Stomach smooth muscle (tissue), 2 donors: ENCODE results near the gene CNFN.

Experiments used
- H3K27ac ChIP-seq: one replicate; pipeline ENCODE4 v1.7.0; 2013; ENCODE audit warnings: mild to moderate bottlenecking, low read length, inconsistent platforms
- H3K27me3 ChIP-seq, 2 donors: one replicate each; pipeline ENCODE4 v1.7.0; 2013; ENCODE audit warnings: low read length in 2 of 2; ENCODE audit not compliant: insufficient read depth in 2 of 2, control insufficient read depth in 1 of 2
- H3K36me3 ChIP-seq, 2 donors: one replicate each; pipeline ENCODE4 v1.7.0; 2013; ENCODE audit warnings: low read length in 2 of 2; ENCODE audit not compliant: control insufficient read depth in 2 of 2, insufficient read depth in 2 of 2
- H3K4me1 ChIP-seq: one replicate; pipeline ENCODE4 v1.7.0; 2013; ENCODE audit warnings: low read length; ENCODE audit not compliant: control insufficient read depth, insufficient read depth
- H3K4me3 ChIP-seq, 2 donors: one replicate each; pipeline ENCODE4 v1.7.0; 2013; ENCODE audit warnings: low read length in 2 of 2
- H3K9ac ChIP-seq, 2 donors: one replicate each; pipeline ENCODE4 v1.7.0; 2013; ENCODE audit warnings: low read length in 2 of 2, mild to moderate bottlenecking in 1 of 2
- H3K9me3 ChIP-seq, 2 donors: one replicate each; pipeline ENCODE4 v1.7.0; 2013; ENCODE audit warnings: low read length in 2 of 2; ENCODE audit not compliant: control insufficient read depth in 2 of 2
- donor health status: healthy.
- donor health status: Pancreatic carcinoma.

The CNFN gene, protein sequence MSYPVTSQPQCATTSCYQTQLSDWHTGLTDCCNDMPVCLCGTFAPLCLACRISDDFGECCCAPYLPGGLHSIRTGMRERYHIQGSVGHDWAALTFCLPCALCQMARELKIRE

GRCh38 chr19:42389899-42390298, at the start of gene CNFN:
TSS of gene CNFN (minus strand) at chr19:42390297. CDS start at chr19:42389037, 1,260 bp downstream.
- Histone ChIP-seq H3K9me3 (no peaks in the 10 kb centered on the region), H3K27ac (no peak within 1 kb of the TSS), H3K4me3 (no peak within 1 kb of the TSS), H3K9ac (no peak within 1 kb of the TSS), H3K36me3 (no peaks in the 10 kb centered on the region), H3K27me3 (peaks cover 30 to 37% of the 10 kb centered on the region in 2 donors), H3K4me1 (peaks cover 7% of the 10 kb centered on the region)

GRCh38 chr19:42436006-42436405, 45.9 kb upstream of the CNFN start:
- Histone ChIP-seq H3K27me3 (no peaks in the 10 kb centered on the region), H3K36me3 (no peaks in the 10 kb centered on the region), H3K9me3 (no peaks in the 10 kb centered on the region), H3K27ac (no peak overlapping the region), H3K9ac (no peak overlapping the region), H3K4me1 (peaks cover 4% of the 10 kb centered on the region), H3K4me3 (no peak overlapping the region)

DNA sequence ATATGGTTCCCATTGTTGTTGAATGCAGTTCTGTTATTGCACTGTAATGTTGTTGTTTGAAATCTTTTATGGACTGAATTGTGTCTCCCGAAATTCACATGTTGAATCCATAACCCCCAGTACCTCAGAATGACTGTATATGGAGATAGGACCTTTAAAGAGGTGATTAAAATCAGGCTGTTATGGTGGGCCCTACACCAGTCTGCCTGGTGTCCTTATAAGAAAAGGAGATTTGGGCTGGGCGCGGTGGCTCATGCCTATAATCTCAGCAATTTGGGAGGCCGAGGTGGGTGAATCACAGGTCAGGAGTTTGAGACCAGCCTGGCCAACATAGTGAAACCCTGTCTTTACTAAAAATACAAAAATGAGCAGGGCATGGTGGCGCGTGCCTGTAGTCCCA, 45.2 kb upstream of the CNFN start:
- no peak overlapping the region for H3K27ac ChIP-seq
- no peaks in the 10 kb centered on the region for H3K27me3 ChIP-seq
- H3K36me3 ChIP-seq: no peaks in the 10 kb centered on the region
- no peak overlapping the region for H3K4me3 ChIP-seq
- no peak overlapping the region for H3K9ac ChIP-seq
- H3K4me1 ChIP-seq: peaks cover 4% of the 10 kb centered on the region
- no peaks in the 10 kb centered on the region for H3K9me3 ChIP-seq

DNA sequence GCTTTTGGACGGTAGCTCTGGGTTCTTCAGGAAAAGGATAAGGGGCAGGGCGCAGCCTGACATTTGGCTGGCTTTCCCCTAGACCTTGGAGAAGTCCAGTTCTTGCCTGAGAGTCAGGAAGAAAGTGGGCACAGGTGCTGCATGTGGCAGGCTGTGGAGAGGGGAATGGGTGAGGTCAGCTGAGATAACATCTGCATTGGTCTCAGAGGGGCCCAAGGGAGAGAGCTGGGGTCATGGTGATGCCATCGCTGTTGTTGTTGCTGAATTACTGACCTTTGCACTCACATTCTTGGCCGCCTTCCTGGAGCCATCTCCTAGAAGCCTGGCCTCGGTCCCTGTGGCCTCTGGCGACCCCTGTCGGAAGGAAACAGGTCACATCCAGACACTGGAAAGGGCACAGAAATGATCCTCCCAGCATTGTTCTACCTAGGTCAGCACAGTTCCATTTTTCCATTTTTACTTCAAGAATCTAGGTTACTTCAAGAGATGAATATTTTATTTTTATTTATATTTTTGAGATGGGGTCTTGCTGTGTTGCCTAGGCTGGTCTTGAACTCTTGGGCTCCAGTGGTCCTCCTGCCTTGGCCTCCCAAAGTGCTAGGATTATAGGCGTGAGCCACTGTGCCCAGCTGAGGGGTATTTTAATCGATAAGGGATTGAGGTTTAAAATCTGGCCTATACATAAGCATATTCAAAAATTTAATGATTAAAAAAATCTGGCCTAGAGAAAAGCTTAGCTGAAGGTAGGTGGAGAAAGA, 43.6 kb upstream of the CNFN start:
- H3K9me3 ChIP-seq: no peaks in the 10 kb centered on the region
- H3K27ac ChIP-seq: no peak overlapping the region
- H3K4me1 ChIP-seq: peaks cover 4% of the 10 kb centered on the region
- H3K36me3 ChIP-seq: no peaks in the 10 kb centered on the region
- no peaks in the 10 kb centered on the region for H3K27me3 ChIP-seq
- no peak overlapping the region for H3K9ac ChIP-seq
- H3K4me3 ChIP-seq: no peak overlapping the region

DNA sequence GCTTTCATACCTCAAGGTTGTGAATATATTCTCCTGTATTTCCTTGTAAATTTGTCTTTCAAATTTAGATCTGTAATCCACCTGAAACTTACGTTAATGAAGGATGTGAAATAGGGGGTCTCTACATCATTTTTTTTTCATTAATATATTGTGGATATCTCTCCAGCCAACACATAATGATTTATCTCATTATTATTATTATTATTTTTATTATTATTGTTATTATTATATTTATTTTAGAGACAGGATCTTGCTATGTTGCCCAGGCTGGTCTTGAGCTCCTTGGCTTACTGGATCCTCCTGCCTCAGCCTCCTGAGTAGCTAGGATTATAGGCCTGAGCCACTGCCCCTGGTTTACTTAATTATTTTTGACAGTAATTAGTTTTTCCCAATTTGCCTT, 41.4 kb upstream of the CNFN start:
- no peaks in the 10 kb centered on the region for H3K27me3 ChIP-seq
- H3K36me3 ChIP-seq: no peaks in the 10 kb centered on the region
- peaks cover 6% of the 10 kb centered on the region for H3K4me1 ChIP-seq
- H3K4me3 ChIP-seq: no peak overlapping the region
- no peak overlapping the region for H3K9ac ChIP-seq
- H3K9me3 ChIP-seq: no peaks in the 10 kb centered on the region
- no peak overlapping the region for H3K27ac ChIP-seq

DNA sequence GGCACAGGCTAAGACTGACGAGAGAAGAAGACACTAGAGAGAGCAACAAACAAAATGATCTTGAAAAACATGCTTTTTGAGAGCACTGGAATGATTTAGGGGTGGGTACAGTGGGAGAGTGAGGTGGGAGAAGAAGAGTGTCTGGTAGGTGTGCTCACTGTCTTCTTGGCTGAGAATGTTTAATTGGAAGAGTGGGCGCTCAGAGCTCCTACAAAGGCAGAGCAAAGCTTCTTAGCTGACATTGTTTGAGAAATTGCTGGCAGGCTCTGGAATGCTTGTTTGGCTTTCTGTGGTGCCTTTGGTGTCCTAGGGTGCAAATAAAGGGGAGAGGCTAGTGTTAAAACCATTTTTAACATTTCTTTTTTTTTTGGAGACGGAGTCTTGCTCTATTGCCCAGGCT, 38.6 kb upstream of the CNFN start:
- Histone ChIP-seq H3K9me3 (no peaks in the 10 kb centered on the region), H3K36me3 (no peaks in the 10 kb centered on the region), H3K4me1 (peaks cover 17% of the 10 kb centered on the region), H3K4me3 (no peak overlapping the region), H3K9ac (no peak overlapping the region), H3K27me3 (no peaks in the 10 kb centered on the region), H3K27ac (no peak overlapping the region)

DNA sequence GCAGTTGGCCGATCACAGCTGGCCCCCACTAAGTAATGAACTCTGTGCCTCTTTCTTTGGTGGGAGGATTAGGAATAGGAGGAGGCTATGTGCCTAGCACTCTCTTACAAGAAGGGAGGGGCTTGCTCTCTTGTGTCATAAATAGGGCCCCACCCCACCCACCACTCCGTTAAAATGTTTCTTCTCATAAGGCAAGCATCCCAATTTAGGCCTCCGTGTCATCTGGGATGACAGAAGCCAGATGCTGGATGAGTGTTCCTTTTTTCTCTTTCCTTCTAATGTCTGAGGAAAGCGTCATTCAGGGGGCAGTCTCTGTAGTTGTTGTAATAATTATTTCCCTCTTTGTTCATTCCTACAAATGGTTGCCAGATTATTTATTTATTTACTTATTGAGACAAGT, 37.2 kb upstream of the CNFN start, which contains the start of gene LIPE:
LIPE (minus strand) TSS at position 76 of the 400 bp plus-strand sequence. CDS start 239 bp downstream, outside the sequence.
- no peak within 1 kb of the TSS for H3K4me3 ChIP-seq
- no peaks in the 10 kb centered on the region for H3K36me3 ChIP-seq
- H3K4me1 ChIP-seq: peaks cover 25% of the 10 kb centered on the region
- no peak within 1 kb of the TSS for H3K27ac ChIP-seq
- H3K27me3 ChIP-seq: no peaks in the 10 kb centered on the region
- no peak within 1 kb of the TSS for H3K9ac ChIP-seq
- no peaks in the 10 kb centered on the region for H3K9me3 ChIP-seq

DNA sequence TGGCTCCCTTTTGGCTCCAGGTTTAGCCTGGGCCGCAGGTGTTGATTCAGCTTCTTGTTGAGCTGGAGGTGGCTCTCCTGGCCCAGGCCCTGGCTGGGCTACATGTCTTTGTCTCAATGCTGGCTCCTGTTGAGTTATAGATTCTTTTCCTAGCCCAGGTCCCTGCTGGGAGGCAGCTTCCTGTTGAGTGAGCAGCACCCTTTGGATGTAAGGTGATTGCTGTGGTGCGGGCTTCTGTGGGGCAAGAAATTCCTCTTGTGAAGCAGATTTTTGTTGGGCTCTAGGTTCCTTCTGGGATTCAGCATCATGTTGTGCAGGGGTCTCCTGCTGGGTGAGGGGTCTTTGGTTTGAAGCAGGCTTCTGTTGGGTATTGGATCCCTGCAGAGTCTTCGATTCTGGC, 36.5 kb upstream of the CNFN start:
- no peaks in the 10 kb centered on the region for H3K9me3 ChIP-seq
- H3K4me1 ChIP-seq: peaks cover 29% of the 10 kb centered on the region
- H3K9ac ChIP-seq: no peak overlapping the region
- no peaks in the 10 kb centered on the region for H3K36me3 ChIP-seq
- no peaks in the 10 kb centered on the region for H3K27me3 ChIP-seq
- no peak overlapping the region for H3K4me3 ChIP-seq
- no peak overlapping the region for H3K27ac ChIP-seq

DNA sequence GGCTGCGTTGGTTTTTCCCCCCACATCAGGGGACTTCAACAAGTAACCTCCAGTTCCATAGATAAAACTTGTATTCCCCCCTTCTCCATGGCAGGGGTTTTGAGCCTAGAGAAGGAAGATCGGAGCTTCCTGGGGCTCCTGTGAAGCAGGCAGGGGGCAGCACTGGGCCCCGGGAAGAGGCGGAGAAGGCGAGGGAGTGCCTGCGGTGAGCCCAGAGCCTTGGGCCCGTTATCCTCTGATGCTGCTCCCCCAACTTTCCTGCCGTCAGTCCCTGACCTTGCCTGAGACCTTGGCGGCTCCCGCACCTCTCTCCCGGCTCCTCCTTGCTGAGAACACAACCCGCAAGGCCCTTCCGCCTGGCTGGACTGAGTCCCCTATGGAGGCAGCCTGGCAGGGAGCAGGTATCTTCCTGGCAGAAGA, 34.6 kb upstream of the CNFN start:
- H3K36me3 ChIP-seq: no peaks in the 10 kb centered on the region
- H3K9me3 ChIP-seq: no peaks in the 10 kb centered on the region
- H3K4me3 ChIP-seq: no peak overlapping the region
- no peak overlapping the region for H3K27ac ChIP-seq
- no peaks in the 10 kb centered on the region for H3K27me3 ChIP-seq
- H3K4me1 ChIP-seq: peaks cover 35% of the 10 kb centered on the region
- H3K9ac ChIP-seq: no peak overlapping the region

DNA sequence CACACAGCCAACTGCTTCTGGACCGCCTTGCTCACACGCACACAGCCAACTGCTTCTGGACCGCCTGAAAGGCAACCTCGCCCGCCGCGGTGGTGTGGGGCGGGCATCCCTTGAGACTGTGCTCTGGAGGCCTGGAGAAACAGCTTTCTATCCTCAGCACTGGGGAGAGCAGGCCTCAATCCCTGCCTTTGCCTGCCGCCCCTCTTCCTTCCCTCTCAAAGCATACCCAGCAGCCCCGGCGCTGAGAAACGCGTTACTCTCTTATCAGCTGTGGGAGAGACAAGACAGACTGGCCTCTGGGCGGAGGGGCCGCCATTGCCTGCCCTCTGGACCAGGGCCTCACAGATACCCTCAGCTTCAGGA, 34.2 kb upstream of the CNFN start:
- H3K36me3 ChIP-seq: no peaks in the 10 kb centered on the region
- H3K9me3 ChIP-seq: no peaks in the 10 kb centered on the region
- H3K4me3 ChIP-seq: peak overlapping the region; percentile 78 to 86
- no peak overlapping the region for H3K27ac ChIP-seq
- H3K27me3 ChIP-seq: no peaks in the 10 kb centered on the region
- H3K4me1 ChIP-seq: peaks cover 35% of the 10 kb centered on the region
- no peak overlapping the region for H3K9ac ChIP-seq
